Tibial nerve (tissue), 3 donors: Measurements from ENCODE around the gene MCM6.

Source experiments
- CTCF ChIP-seq, 5 experiments: fragments of 200-600 bp in 3 of 5; fragments of 450-650 bp in 2 of 5; sonication (generic) in 3 of 5; IDR thresholded peaks; one replicate each; pipeline ENCODE4 v1.5.1; 2016 to 2019; ENCODE audit warnings: antibody characterized with exemption in 5 of 5, mild to moderate bottlenecking in 3 of 5, moderate library complexity in 2 of 5
- POLR2A ChIP-seq, 2 donors: fragments of 450-650 bp; IDR thresholded peaks; one replicate each; pipeline ENCODE4 v1.6.1; 2017; ENCODE audit warnings: antibody characterized with exemption in 2 of 2, mild to moderate bottlenecking in 2 of 2, moderate library complexity in 2 of 2

GRCh38 chr2:135791418-135792190, 84.6 kb downstream of the MCM6 start:
- TF ChIP-seq CTCF (IDR thresholded peaks at IDR 0.05): no peak
- TF ChIP-seq POLR2A (IDR thresholded peaks at IDR 0.05): no peak
